K562 (cell line): Measurements from ENCODE around the gene GMIP. TPM values are rescaled to one million over a fixed set of nuclear protein-coding genes. Genes with fewer than 3 reads are reported as not detected.
A peak's percentile ranks its signal among the peaks of the same experiment; 100 is the strongest.

ENCODE experiments used
- ATAC-seq: fragments of 200-7000 bp; cut with Tn5 transposase; 3 replicates; pipeline ENCODE4 v1.9.1; 2020; ENCODE audit warnings: moderate library complexity
- BruUV-seq: library from RNA; stranded (reverse); fragments of 400-500 nt; replicated peaks from 2 replicates; lab custom pipeline; 2021; lab: Mats Ljungman, UMichigan
- CTCF ChIA-PET: fragments of 300-600 bp; formaldehyde crosslinking; extraction: SDS; loops from one replicate; lab custom pipeline; 2021; ENCODE audit warnings: low intra/inter-chr PET ratio; lab: Yijun Ruan, JAX
- POLR2A ChIA-PET: fragments of 300-600, 350-650 bp; sonication (Branson Sonifier 250); formaldehyde crosslinking; extraction: SDS; loops from one replicate; lab custom pipeline; 2021; ENCODE audit warnings: antibody characterized with exemption, inconsistent platforms; lab: Yijun Ruan, JAX
- DNase-seq, 4 experiments: peaks; one replicate each; pipeline versions ENCODE4 v3.0.0 to v3.0.0-alpha.2; 2011 to 2018; ENCODE audit warnings: low spot score in 3 of 4, mixed read lengths in 3 of 4; ENCODE audit errors: extremely low read depth in 1 of 4
- FAIRE-seq: peaks from 2 replicates; lab custom pipeline; 2011; peaks lifted over from hg19 to GRCh38; lab: Jason Lieb, UNC
- H2AFZ ChIP-seq: 2 replicates; pipeline ENCODE4 v1.6.0; 2011; ENCODE audit warnings: low read depth, low read length, control low read depth, inconsistent platforms
- H3K27ac ChIP-seq: fragments of 200-600 bp; 3 replicates; pipeline ENCODE4 v1.8.0; 2011; ENCODE audit warnings: low read depth, mild to moderate bottlenecking, control low read depth, inconsistent platforms, low read length, moderate library complexity, mixed read lengths; ENCODE audit errors: extremely low read depth
- H3K27me3 ChIP-seq, 2 experiments: fragments of 300-600 bp in 1 of 2; 2 replicates in 1 of 2; 3 replicates in 1 of 2; pipeline versions ENCODE4 v1.6.0 to v1.8.0; 2011; ENCODE audit warnings: inconsistent platforms in 2 of 2, low read length in 2 of 2, mild to moderate bottlenecking in 1 of 2, mixed read lengths in 1 of 2, moderate library complexity in 1 of 2; ENCODE audit not compliant: control insufficient read depth in 2 of 2, insufficient read depth in 2 of 2
- H3K36me3 ChIP-seq: fragments of 300-600 bp; 3 replicates; pipeline ENCODE4 v1.8.0; 2011; ENCODE audit warnings: mild to moderate bottlenecking, low read length, inconsistent platforms; ENCODE audit not compliant: control insufficient read depth, insufficient read depth
- H3K4me1 ChIP-seq, 2 experiments: fragments of 200-600 bp in 1 of 2; replicated peaks in 1 of 2; 2 replicates in 1 of 2; 3 replicates in 1 of 2; pipeline versions ENCODE4 v1.5.1 to v1.8.0; 2011; ENCODE audit warnings: inconsistent platforms in 2 of 2, low read length in 2 of 2, mild to moderate bottlenecking in 1 of 2, mixed read lengths in 1 of 2, moderate library complexity in 1 of 2; ENCODE audit not compliant: control insufficient read depth in 2 of 2, insufficient read depth in 2 of 2
- H3K4me2 ChIP-seq: 2 replicates; pipeline ENCODE4 v1.6.1; 2011; ENCODE audit warnings: low read length, control low read depth, inconsistent platforms, mixed read lengths; ENCODE audit not compliant: insufficient read depth
- H3K4me3 ChIP-seq: fragments of 200-600 bp; sonication (generic), shearing (Covaris generic); 2 replicates; pipeline ENCODE4 v1.5.1; 2016; ENCODE audit warnings: control low read depth, inconsistent platforms
- H3K79me2 ChIP-seq: fragments of 200-600 bp; 3 replicates; pipeline ENCODE4 v1.8.0; 2011; ENCODE audit warnings: low read length, inconsistent platforms; ENCODE audit not compliant: control insufficient read depth, insufficient read depth
- H3K9ac ChIP-seq, 2 experiments: 2 replicates each; pipeline versions ENCODE4 v1.6.0 to v1.6.1; 2011; ENCODE audit warnings: low read depth in 2 of 2, low read length in 2 of 2, control low read depth in 1 of 2, inconsistent platforms in 1 of 2, mild to moderate bottlenecking in 1 of 2, mixed read lengths in 1 of 2; ENCODE audit not compliant: insufficient read depth in 1 of 2
- H3K9me1 ChIP-seq: one replicate; pipeline ENCODE4 v1.6.0; 2011; ENCODE audit warnings: inconsistent platforms, mild to moderate bottlenecking, low read length, moderate library complexity; ENCODE audit not compliant: control insufficient read depth, insufficient read depth
- H3K9me3 ChIP-seq: replicated peaks from 2 replicates; pipeline ENCODE4 v1.5.1; 2011; ENCODE audit warnings: low read depth, low read length, inconsistent platforms; ENCODE audit not compliant: control insufficient read depth, insufficient read depth
- H4K20me1 ChIP-seq: replicated peaks from 2 replicates; pipeline ENCODE4 v1.6.1; 2011; ENCODE audit warnings: low read length, inconsistent platforms, mixed read lengths; ENCODE audit not compliant: control insufficient read depth, insufficient read depth
- ILF3 ChIP-seq: fragments of 450-650 bp; IDR thresholded peaks from 2 replicates; pipeline ENCODE4 v1.6.1; 2018; ENCODE audit warnings: antibody characterized with exemption, mild to moderate bottlenecking, moderate library complexity, borderline replicate concordance
- POLR2G ChIP-seq: fragments of 200-400 bp; formaldehyde crosslinking; IDR thresholded peaks from 2 replicates; pipeline ENCODE4 v1.6.1; 2017; ENCODE audit warnings: low read depth, mild to moderate bottlenecking, antibody characterized with exemption, low read length, moderate library complexity
- ZBTB33 ChIP-seq: sonication (generic); formaldehyde crosslinking; IDR thresholded peaks from 2 replicates; pipeline ENCODE4 v1.8.1; 2023; ENCODE audit warnings: mild to moderate bottlenecking, missing genetic modification reagents
- WGBS: fragments of 100-300 bp; shearing (Covaris generic); methylation state at CpG from one replicate; pipeline ENCODE4 v1.1.6; 2016; ENCODE audit warnings: low coverage, mixed read lengths; ENCODE audit not compliant: insufficient coverage; ENCODE audit errors: missing lambda C conversion rate; 5-methylcytosine and 5-hydroxymethylcytosine counted together
- in situ Hi-C: fragments of 300-500 bp; cut with MboI; formaldehyde crosslinking; loops from 4 replicates; pipeline ENCODE4 v1.15.0; 2018; ENCODE audit warnings: inconsistent platforms, mixed read lengths
- intact Hi-C: fragments of 100-400 bp; cut with micrococcal nuclease; formaldehyde crosslinking; loops from 2 replicates; pipeline ENCODE4 v1.14.2; 2022
- polyA plus RNA-seq, 8 experiments: library from polyadenylated mRNA; depleted of rRNA in 4 of 8; stranded (reverse) in 5 of 8; unstranded in 3 of 8; fragments of >200 nt; fragmentation: Nextera tagmentation in 2 of 8; fragmentation: Illumina TruSeq in 1 of 8; extraction: Ambion mirVana in 2 of 8; extraction: Trizol in 1 of 8; gene quantifications; 2 replicates each; pipeline versions ENCODE4 v1.2.1 to v1.2.3, GENCODE V29; 2011 to 2014; ENCODE audit warnings: inconsistent platforms in 1 of 8, missing spikeins in 1 of 8
- total RNA-seq, 7 experiments: library from RNA; depleted of rRNA in 6 of 7; stranded (reverse); fragments of >200 nt in 6 of 7; fragmentation: Illumina TruSeq in 2 of 7; extraction: Trizol in 2 of 7; gene quantifications; 2 replicates each; pipeline versions ENCODE4 v1.2.1 to v1.2.3, GENCODE V29; 2011 to 2021; ENCODE audit warnings: low replicate concordance in 1 of 7

Gene GMIP
- total and polyA plus RNA-seq, 9 of the 15 experiments (the other 6 are each of a cell fraction or from before 2014, with no cell fraction given), result 0.14 to 15.8 (median 3.2) TPM

DNA sequence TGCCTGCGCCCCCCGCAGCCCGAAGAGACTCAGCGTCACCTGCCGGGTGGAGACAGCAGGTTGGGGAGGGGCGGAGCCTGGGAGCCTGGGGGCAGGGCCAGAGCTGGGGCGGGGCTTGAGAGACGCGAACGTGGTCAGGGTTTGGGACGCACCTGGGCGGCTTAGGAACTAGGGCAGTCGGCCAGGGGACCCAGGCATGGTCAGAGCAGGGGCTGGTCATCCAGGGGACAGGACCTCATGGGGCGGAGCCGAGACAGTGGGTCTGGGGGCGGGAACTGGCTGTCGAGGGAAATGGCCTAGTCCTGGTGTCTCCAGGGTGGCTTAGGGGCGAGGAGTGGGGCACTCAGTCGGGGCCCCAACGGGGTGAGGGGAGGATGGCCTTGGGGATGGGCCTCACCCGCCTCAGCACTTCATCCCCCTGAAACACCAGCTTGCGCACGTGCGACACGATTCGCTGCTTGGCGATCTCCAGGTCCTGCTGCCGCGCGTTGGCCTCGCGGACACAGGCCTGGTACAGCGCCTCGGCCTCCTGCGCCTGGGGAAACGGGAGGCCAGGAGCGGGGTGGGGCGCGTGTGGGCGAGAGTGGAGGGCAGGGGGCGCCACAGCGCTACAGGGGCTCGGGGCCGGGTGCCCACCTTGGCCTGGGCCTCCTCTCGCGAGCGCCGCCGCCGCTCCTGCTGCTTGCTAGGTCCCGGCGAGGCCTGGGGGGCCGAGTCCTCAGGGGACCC, 5.8 kb downstream of the GMIP start:
- ATAC-seq, result peak; percentile 76
- in situ Hi-C loops, result loop anchor here (25.0 kb wide), 1 partner anchor 100 kb away; the partner anchor contains the start of genes CILP2 and YJEFN3
- intact Hi-C loops, result no loop called here

More for the DNA sequence above, 5.8 kb downstream of the GMIP start:
- Histone ChIP-seq H3K79me2 (peaks cover 1% of the 10 kb centered on the region; the same call in 1 of the 3 replicates), H4K20me1 (no peaks in the 10 kb centered on the region), H3K27me3 (no peaks in the 10 kb centered on the region), H3K4me1 (peaks cover 2 to 20% of the 10 kb centered on the region in 2 experiments; a peak in 3 of 5 replicates), H3K36me3 (peaks cover 35% of the 10 kb centered on the region; the same call in 2 of the 3 replicates), H3K27ac (no peak overlapping the region), H2AFZ (no peak overlapping the region), H3K9me3 (no peaks in the 10 kb centered on the region), H3K4me2 (no peak overlapping the region), H3K9ac (no peak overlapping the region), H3K4me3 (no peak overlapping the region), H3K9me1 (no peaks in the 10 kb centered on the region)
- FAIRE-seq, result no peak
- no TSS peak for BruUV-seq
- WGBS, result 86% methylated on average over 15 of the region's 53 CpGs
- TF ChIP-seq ZBTB33 (CRISPR knock-in tag) (peak; percentile 82), POLR2G (0 out of 2 replicates have a peak, but pooled peaks have one; percentile 12), ILF3 (no peak)
- POLR2A ChIA-PET, result no interaction called here
- DNase-seq, result peak in 2 of 4 experiments; percentile 47 to 48
- CTCF ChIA-PET, result no interaction called here
